ENCODE measurements around the gene ANGPTL3. TPM values are rescaled to one million over a fixed set of nuclear protein-coding genes. Genes with fewer than 3 reads are reported as not detected.

The ANGPTL3 gene
- total and polyA plus RNA-seq, 2 of the 8 experiments (the other 6 are each of a cell fraction or from before 2014, with no cell fraction given), result not detected

GRCh38 chr1:62590255-62590969 is 6.9 kb upstream of the ANGPTL3 start:
- no peak overlapping the region for H3K4me3 ChIP-seq (ENCODE audit: extremely low read depth in 1 of 4, insufficient read depth in 2 of 4, low read depth in 3 of 4, low read length in 4 of 4)
- H4K20me1 ChIP-seq (replicated peaks in 1 of 2; ENCODE audit: control insufficient read depth in 1 of 2, insufficient read depth in 2 of 2, low read length in 2 of 2), result no peaks in the 10 kb centered on the region
- ChIA-PET CTCF (ENCODE audit: partially characterized antibody) (no interaction called here), POLR2A (ENCODE audit: partially characterized antibody) (no interaction called here)
- H2AFZ ChIP-seq (ENCODE audit: low read length), result no peak overlapping the region
- H3K36me3 ChIP-seq (ENCODE audit: control insufficient read depth in 2 of 4, insufficient read depth in 4 of 4, low read length in 3 of 4), result no peaks in the 10 kb centered on the region; a peak in 1 of 8 replicates
- H3K4ac ChIP-seq (replicated peaks; ENCODE audit: insufficient read length, low read depth, low read length), result no peak overlapping the region
- H3K9me3 ChIP-seq (ENCODE audit: insufficient read depth in 2 of 2, low read depth in 1 of 2, low read length in 1 of 2), result no peaks in the 10 kb centered on the region
- no peak overlapping the region for H3K4me2 ChIP-seq (ENCODE audit: insufficient read depth in 1 of 2, low read depth in 2 of 2, low read length in 2 of 2)
- H3K9ac ChIP-seq (replicated peaks in 1 of 4; ENCODE audit: extremely low read depth in 1 of 4, low read depth in 3 of 4, low read length in 3 of 4), result no peak overlapping the region
- H2AK5ac ChIP-seq (ENCODE audit: low read depth, low read length), result no peak overlapping the region
- 89% methylated on average over 4 of the region's 4 CpGs; no CpG with 5 or more reads in 1 of the 2 experiments for WGBS, 2 experiments (ENCODE audit: extremely low coverage in 1 of 2, insufficient coverage in 1 of 2, insufficient read length in 1 of 2, insufficient replicate concordance in 2 of 2, low coverage in 1 of 2, low lambda C conversion rate in 2 of 2, missing lambda C conversion rate in 1 of 2)
- no peaks in the 10 kb centered on the region for H3K27me3 ChIP-seq (replicated peaks in 1 of 4; ENCODE audit: control insufficient read depth in 3 of 4, extremely low read depth in 1 of 4, insufficient read depth in 3 of 4, low read length in 3 of 4)
- H4K8ac ChIP-seq (ENCODE audit: extremely low read depth, insufficient read depth, low read length), result no peak overlapping the region
- H4K91ac ChIP-seq (replicated peaks; ENCODE audit: insufficient read length, low read length), result no peak overlapping the region
- FAIRE-seq (no peak), DNase-seq (ENCODE audit: low read depth in 1 of 2, low spot score in 2 of 2) (no peak)
- H2BK12ac ChIP-seq (ENCODE audit: low read depth, low read length), result no peak overlapping the region
- H3K4me1 ChIP-seq (replicated peaks in 1 of 4; ENCODE audit: control insufficient read depth in 3 of 4, insufficient read depth in 4 of 4, low read length in 3 of 4), result peaks cover 0 to under 1% (median 0%) of the 10 kb centered on the region in 4 experiments; a peak in 1 of 7 replicates
- no peak overlapping the region for H3K56ac ChIP-seq (replicated peaks; ENCODE audit: insufficient read length, low read depth, low read length)
- no peak overlapping the region for H2BK120ac ChIP-seq (replicated peaks; ENCODE audit: low read depth, low read length)
- no peak overlapping the region for H4K5ac ChIP-seq (ENCODE audit: insufficient read length, low read depth, low read length)
- H3K27ac ChIP-seq (ENCODE audit: low read depth, low read length), result no peak overlapping the region
- no peak overlapping the region for H3K23ac ChIP-seq (ENCODE audit: insufficient read length)
- no peak overlapping the region for H2BK20ac ChIP-seq (ENCODE audit: low read length)
- no peaks in the 10 kb centered on the region for H3K79me1 ChIP-seq (ENCODE audit: low read depth, low read length)
- no peaks in the 10 kb centered on the region for H3K23me2 ChIP-seq (ENCODE audit: low read depth, low read length)
- no peaks in the 10 kb centered on the region for H3K79me2 ChIP-seq (ENCODE audit: control insufficient read depth in 1 of 2, insufficient read depth in 2 of 2, low read length in 2 of 2)
- no peak overlapping the region for H2BK15ac ChIP-seq (ENCODE audit: low read length)
- no peak overlapping the region for H3K18ac ChIP-seq (ENCODE audit: extremely low read depth, low read length)
- no peak overlapping the region for H2BK5ac ChIP-seq (ENCODE audit: low read depth, low read length)
- H3K14ac ChIP-seq (ENCODE audit: insufficient read length), result no peak overlapping the region
- TF ChIP-seq ATF2 (IDR thresholded peaks at IDR 0.05; ENCODE audit: low read length) (no peak), SP2 (IDR thresholded peaks at IDR 0.05; ENCODE audit: low read length) (no peak), SP4 (IDR thresholded peaks at IDR 0.05; ENCODE audit: low read length) (no peak), CTCF (IDR thresholded peaks at IDR 0.05; ENCODE audit: control extremely low read depth in 1 of 3, insufficient read depth in 1 of 3, low read depth in 1 of 3, low read length in 3 of 3) (no peak), E2F6 (IDR thresholded peaks at IDR 0.05) (no peak), ZNF274 (IDR thresholded peaks at IDR 0.05; ENCODE audit: borderline replicate concordance, extremely low read depth, low read length) (no peak), TEAD4 (IDR thresholded peaks at IDR 0.05; ENCODE audit: low read depth, low read length) (no peak), GABPA (IDR thresholded peaks at IDR 0.05; ENCODE audit: borderline replicate concordance, insufficient read depth, low read length) (no peak)

All from H1 (cell line).